GM18868 (cell line): ENCODE measurements around the gene CORO2B.
"Not testable (repeated sequence)": the region's sequence is repeated elsewhere in the genome, so short reads cannot be mapped to it uniquely, and the experiment has no call there.

Source experiments
- ATAC-seq: cut with Tn5 transposase; IDR thresholded peaks from one replicate; pipeline ENCODE4 v1.9.1; 2021; ENCODE audit warnings: mild to moderate bottlenecking, moderate library complexity; ENCODE audit not compliant: unreplicated experiment

Gene CORO2B

DNA sequence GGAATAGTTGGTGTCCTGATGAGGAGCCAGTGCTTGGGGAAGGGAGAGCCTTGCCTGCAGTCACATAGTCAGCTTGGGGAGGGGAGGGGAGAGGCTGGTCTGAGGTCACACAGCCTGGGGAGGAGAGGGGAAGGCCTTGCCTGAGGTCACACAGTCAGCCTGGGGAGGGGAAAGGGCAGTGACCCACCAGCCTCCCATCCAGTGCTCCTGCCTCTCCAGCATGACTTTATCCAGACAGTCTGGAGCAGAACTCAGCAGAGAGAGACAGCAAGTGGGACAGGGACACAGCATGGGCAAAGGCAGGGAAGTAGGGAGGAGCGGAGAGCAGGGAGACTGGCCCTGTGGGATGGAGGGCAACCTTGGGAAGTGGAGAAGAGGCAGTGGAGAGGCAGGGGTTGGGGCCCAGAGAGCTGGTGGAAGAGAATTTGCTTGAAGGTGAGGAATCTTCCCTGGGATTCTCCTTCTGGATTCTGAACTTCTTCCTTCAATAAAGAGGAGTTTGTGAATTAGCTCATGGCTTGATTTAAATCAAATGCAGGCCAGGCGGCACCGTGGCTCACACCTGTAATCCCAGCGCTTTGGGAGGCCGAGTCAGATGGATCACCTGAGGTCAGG lies 64.5 kb downstream of the CORO2B start:
- no peak for ATAC-seq

DNA sequence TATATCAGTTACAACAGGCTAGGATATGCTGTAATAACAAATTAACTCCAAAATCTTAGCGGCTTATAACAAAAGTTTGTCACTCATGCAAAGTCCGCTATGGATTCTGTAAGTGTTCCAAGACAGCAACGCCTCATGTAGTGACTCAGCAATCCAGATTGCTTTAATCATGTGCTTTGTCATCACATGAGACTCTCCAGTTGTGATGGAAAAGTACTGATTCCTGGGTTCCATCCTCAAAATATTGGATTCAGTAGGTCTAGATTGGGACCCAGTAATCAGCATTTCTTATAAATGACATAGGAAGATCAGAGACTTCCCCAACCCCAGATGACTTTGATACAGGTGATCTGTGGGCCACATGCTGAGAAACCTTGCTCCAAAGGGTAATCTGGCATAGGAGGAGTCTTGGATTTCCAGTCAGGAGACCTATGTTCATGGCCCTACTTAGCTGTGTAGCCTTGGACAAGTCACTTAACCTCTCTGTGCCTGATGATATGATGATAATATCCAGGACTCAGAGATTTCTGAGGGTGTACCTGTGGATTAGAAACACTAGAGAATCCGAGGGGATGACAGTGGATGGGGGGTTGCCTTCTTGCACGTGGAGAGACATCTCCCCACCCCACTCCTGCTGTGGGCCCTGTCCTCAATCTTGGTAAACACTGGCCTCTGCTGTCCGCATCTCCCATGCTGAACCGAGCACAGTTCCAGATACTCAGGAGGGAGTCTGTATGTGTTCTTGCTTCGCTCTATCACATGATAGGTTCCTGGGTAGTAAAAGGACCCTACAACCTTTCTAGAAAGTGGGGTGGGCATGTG lies 65.5 kb downstream of the CORO2B start:
- no peak for ATAC-seq

DNA sequence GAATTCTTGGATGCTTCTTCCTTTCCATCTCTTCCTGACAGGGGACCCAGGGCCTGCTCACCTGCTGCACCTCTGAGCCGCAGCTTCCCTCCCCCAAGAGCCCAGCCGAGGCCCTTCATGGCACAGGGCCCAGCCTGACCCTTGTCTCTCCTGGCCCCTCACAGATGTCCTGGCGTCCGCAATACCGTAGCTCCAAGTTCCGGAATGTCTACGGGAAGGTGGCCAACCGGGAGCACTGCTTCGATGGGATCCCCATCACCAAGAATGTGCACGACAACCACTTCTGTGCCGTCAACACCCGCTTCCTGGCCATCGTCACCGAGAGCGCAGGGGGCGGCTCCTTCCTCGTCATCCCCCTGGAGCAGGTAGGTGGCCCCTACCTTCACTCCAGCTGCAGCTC lies 66.2 kb downstream of the CORO2B start:
- ATAC-seq = no peak

DNA sequence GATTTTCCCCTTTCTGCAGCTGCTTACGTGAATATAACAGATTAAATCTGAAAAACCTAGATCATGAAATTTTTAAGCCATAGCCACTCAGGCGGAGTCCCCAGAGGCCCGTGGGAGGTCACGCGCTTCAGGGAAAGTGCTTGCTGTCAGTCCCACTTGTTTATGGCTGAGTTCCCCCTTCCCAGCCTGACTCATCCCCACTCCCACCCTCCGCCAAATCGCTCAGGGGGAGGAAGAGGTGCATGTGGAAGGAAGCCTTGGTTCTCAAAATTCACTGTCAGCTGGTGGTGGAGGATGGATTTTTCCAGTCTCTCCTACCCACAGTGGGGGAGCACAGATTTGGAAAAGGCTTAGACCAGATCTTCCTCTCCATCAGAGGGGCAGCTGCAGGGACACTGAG lies 67.4 kb downstream of the CORO2B start:
- no peak for ATAC-seq

DNA sequence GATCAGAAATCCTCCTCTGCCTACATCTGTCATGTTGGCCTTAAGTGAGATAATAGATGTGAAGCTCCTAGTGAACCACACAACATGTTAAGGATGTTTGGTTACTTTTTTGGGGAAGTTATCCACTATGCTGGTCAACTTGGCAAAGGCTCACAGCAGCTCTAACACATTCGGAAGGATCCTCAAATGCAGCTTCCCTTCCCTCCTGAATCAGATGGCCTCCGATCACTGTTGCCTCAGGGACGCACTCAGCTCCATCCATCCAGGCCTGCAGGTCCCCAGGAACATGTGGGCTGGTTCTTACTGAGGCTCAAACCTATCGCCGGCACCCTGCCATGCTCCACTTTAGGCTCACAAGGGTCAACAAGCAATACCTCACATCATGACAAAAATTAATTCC lies 67.9 kb downstream of the CORO2B start:
- no peak for ATAC-seq

DNA sequence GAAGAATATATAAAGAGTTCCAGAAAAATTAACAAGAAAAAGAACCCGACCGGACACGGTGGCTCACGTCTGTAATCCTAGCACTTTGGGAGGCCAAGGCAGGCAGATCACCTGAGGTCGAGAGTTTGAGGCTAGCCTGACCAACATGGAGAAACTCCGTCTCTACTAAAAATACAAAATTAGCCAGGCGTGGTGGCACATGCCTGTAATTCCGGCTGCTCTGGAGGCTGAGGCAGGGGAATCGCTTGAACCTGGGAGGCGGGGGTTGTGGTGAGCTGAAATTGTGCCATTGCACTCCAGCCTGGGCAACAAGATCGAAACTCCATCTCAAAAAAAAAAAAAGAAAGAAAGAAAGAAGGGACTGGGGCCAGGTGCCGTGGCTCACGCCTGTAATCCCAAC lies 68.6 kb downstream of the CORO2B start:
- ATAC-seq = not testable (repeated sequence)

DNA sequence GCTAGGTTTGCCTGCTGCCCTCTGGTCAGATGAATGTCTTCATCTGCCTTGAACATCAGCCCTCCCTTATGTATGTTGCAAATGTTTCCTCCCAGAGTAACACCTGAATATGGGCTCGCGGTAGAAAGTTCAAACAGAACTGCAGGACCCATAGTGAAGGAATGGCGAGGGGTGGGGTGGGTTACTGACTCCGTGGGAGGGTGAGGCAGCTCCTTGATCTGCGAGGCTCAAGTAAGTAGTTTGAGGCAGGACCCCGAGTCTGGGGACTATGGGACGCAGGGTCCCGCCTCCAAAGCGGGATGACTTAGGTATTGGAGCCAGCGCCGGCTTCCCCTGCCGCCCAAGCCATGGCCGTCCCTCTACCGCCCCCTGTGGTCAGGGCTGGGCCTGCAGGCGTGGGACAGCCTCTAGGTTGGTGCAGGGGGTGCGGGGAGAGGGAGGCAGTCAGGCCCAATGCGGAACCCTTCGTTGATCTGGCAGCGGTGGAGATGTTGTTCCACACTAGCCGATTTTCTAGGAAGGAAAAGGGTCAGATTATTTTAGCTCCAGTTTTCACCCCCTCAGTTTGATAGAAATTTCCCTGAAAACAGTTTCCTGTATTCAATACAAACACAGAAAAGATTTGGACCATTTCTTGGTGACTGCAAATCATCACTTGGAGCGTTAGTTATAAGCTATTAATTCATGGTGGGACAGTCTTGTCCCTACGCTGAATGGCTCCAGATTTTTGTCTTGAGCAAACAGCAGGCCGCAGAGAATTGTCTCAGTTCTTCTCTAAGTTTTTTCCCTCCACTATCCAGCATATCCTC lies 72.3 kb downstream of the CORO2B start:
- no peak for ATAC-seq

GRCh38 chr15:68651916-68652525 lies 73.2 kb downstream of the CORO2B start:
- ATAC-seq = no peak

DNA sequence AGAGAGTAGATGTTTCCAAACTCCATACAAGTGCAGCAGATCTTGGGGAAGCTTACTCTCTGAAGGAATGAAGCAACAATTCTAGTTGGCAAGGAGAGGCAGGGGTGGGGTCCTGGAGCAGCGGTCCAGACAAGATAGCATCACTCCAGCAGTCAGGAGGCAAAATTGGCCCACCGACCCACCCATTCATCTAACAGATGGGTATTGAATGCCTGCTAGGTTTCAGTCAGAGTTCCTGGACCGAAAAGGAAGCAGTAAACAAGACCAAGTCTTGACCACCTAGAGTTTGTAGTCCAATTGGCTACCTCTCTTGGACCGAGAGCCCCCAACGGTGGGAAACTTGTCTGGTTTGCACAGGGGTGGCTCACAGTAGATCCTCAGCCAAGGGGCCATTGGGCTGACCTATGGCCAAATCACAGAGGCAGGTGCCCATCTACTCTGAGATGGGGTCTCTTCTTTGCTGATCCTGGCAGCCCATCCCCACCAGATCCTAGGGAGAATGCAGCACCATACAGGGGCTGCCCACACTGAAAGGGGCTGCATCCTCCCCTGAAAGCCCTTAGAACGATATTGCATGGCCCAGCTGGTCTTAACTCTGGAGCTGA lies 74.3 kb downstream of the CORO2B start:
- ATAC-seq = no peak

DNA sequence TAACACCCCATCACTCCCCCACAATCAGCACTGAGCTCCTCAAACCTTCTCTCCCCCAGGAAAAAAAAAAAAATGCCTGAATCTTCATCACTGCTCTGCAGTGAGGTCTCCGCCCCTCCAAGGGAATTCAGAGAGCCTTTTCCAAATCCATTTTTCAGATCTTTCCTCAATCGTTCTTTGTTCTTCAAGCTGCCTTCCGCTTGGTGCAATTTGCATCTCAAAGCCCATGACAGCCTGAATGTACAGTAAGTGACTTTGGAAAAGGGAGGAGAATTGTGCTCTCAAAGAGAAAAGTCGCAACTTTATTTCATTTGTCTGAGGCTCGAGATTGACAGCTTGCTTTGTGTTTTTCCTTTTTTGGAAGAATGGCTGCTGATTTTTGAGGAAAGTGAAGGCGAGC lies 75.0 kb downstream of the CORO2B start:
- ATAC-seq = no peak

DNA sequence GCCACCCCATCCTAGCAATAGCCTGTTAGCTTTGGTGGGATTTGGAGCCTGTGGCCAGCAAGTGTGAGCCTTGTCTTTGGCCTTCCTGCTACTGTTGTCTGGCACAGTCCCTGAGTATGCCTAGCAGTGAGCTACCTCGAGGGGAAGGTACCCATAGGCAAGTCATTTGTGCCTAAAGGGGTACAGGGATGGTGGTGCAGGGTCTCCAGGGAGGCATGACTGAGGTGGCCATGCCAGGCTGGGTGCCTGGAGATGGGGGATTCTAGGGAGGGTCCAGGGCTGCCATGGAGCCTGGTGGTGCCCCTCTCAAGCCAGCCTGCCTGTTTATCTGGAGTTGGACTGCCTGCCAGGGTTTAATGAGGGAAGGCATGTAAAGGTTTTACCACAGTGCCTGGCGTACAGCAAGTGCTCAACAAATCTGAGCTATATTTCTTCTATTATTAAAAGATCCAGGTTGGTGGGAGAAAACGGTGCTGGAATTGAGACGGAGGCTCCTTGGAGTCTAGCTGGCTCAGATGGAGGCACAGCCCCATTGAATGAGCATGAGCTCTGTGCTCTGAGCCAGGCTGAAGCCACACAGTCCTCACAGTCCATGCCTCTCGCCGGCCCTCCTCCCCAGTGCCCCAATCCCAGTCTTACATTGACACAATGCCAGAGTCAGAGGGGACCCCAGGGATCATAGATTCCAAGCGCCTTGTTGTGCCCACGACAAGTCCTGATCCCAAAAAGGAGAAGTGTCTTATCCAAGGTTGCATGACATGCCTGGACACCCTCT lies 76.2 kb downstream of the CORO2B start:
- ATAC-seq = no peak

DNA sequence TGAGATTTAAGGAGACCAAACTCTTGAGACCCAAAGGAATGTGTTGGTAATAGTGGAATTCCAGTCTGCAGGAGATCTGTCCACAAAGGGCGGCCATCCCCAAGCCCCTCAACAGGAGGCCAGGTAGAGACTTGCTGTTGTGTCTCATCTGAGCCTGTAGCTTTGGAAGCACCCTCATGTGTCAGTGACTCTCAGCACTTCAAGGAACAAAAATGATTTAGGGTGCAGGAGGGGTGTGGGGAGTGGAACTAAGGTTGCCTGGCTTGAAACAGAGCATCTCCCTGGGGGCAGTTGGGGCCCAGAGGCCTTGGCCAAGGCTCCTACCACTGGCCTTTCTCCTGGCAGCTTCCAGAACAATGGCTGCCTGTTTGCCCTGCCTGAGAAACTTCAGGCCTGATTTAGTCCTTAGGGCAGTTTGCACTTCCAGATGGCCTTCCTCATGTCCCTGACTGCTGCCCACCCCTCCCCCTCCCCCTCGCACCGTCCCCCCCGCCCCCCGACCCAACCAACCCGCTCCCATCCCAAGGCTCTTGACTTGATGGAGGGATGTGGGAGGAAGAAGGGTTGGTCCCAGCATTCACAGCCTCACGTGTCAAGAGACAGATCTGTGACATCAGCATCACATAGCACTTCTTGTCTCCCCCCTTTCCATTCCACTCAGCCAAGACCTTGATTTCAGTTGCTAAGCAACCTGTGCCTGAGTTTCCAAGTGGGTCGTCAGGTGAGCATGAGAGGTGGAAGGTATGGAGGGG lies 77.1 kb downstream of the CORO2B start:
- no peak for ATAC-seq

- no peak for ATAC-seq
Observed at GRCh38 chr15:68656438-68656739, 77.6 kb downstream of the CORO2B start.

DNA sequence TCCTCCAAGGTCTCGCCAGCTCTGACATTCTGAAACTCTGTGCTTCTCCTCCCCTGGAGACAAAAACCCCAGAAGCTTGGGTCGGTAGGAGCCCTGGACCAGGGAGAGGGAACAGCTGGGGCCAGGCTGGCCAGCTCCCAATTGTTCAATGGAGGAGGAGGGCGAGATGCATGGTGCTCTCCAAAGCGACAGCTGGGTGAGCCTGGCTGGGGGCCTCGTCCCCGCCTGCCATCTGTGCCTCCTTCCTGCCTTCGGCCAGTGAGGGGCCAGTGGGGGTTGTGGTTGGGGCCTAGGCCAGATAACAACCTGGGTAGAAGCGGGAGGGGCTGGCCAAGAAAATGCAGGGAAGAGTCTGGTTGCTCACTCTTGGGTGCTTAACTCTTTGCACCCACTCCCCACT lies 79.4 kb downstream of the CORO2B start:
- ATAC-seq = no peak

DNA sequence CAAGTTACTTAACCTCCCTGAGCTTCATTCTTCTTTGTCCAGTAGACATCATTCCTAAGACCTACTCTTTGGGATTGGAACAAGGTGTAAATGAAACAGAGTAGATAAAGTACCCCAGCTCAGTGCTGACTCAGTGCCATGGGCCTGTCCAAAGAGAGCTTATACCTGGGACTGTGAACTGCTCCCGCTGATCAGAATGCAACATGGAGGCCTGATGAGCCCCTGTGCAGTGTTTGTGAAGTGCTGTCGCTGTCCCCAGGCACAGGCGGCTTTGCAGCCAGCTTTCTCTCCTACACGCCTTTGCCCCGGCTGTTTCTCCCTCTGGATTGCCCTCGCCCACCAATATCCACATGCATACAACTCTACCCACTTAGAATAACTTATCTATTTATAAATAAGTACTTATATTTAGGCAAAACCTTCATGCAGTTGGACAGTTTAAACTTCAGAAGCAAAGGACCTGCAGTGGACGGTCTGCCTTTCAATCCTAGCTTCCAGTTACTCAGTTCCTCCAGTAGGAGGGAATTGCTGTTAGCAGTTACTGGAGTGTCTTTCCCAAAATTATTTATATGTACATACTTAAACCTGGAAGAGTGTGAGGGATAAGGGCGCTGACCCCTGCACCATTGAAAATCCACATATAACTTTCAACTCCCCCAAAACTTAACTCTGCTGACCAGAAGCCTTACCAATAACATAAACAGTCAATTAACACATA lies 80.0 kb downstream of the CORO2B start:
- no peak for ATAC-seq

- ATAC-seq = no peak
Observed at GRCh38 chr15:68663526-68663925, 84.7 kb downstream of the CORO2B start.

GRCh38 chr15:68666120-68666811 lies 87.5 kb downstream of the CORO2B start:
- no peak for ATAC-seq

DNA sequence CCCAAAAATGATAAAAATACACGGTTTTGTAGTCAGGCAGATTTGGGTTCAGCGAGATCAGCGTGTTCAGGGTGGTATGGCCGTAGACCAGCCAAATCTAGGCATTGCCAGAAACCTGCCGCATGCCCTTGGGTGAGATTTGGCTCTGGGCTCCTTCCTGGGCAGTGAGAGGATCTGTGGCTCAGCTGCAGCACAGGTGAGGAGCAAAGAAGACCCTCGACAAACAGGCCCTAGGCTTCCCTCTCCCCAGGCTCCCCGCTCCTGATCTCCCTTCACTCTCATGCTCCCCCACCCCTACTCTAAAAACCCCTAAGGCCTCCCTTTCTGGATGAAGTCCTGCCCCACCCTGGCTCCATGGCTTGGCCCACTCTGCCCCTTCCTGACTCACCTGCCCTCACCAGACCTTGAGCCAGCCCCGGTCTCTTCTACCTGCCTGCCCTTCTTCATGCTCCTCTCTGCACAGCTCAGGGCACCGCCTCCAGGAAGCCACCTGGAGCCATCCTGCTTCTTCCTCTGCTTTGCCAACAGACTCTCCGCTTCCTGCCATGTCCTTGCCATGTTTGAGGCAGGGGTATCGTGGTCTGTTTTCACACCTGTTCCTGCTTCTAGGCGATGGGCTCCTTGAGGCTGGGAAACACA lies 88.1 kb downstream of the CORO2B start:
- no peak for ATAC-seq
